NCI-H2227 (cell line): ENCODE data around the gene MACROD2.

Source experiments
- DNase-seq: peaks from one replicate; lab custom pipeline; 2025; ENCODE audit not compliant: unreplicated experiment; lab: John Stamatoyannopoulos, UW

MACROD2 gene

DNA sequence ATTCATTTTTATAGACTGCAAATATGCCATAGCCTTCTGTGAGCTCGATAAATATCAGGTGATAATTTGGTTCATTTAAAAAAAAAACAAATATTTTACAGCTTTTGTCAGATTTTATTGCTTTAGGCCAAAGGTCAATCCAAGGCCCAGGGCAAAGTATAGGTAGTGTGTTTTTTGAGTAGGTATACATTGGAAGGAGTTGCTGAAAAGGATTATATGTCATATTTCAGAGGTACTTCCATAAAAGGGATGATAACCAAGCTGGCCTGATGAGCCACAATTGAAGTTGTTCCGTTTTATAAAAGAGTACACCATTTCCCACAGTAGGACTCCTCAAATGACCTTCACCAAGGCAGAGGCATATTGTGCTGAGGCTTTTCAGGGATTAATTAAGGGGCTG, 794.9 kb downstream of the MACROD2 start:
- DNase-seq, result no peak

DNA sequence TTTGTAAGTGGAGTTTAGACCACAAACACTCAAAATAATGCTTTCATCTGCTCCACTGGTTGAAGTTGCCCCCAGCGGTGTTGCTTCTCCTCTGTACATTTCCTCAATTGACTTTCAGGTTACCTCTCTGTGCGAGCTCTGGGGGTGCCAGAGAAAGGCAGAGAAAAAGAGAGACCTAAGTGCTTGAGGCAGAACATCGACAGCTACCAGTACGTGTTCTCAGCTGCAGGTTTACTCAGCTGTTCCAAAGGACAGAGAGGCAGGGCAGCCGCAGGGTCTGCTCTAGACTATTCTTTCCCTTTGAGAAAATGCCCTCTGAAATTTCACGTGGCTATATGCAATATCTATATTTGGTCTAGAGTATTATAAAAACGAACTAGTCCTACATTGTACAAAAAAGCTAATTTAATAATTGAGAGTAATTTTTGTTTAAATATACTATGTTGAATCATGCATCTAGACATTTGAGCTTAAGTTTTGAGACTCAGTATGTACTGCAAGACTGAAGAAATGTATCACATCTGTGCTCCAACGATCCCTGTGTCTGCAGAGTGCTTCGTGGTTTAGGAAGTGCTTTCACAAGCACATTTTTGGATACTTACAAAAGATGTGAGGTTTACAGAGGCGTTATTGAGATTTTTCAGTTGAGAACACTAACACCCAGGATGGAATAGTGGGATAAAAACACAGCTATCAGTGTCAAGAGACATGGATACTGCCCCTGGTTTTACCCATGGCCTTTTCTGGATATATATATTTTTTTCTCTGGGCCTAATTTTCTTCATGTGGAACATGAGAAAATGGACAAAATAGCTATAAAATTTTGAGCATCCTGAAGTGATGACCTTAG, 795.7 kb downstream of the MACROD2 start:
- DNase-seq, result no peak

DNA sequence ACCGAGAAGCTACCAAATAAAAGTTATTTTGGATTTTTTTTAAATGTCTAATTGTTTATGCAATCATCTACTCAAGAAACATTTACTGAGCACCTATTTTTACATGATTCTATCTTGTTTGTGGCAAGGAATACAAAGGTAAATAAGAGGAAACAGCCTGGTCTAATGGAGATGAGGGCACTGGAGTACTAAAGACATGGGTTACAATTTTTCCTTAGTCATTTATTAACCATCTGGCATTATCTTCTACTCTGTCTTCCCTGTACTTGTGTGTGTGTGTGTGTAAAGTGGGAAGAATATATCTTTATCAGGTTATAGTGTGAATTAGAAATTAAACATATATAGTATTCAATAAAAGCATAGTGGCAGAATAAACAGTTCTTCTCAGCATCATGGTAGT, 797.6 kb downstream of the MACROD2 start:
- DNase-seq, result no peak

DNA sequence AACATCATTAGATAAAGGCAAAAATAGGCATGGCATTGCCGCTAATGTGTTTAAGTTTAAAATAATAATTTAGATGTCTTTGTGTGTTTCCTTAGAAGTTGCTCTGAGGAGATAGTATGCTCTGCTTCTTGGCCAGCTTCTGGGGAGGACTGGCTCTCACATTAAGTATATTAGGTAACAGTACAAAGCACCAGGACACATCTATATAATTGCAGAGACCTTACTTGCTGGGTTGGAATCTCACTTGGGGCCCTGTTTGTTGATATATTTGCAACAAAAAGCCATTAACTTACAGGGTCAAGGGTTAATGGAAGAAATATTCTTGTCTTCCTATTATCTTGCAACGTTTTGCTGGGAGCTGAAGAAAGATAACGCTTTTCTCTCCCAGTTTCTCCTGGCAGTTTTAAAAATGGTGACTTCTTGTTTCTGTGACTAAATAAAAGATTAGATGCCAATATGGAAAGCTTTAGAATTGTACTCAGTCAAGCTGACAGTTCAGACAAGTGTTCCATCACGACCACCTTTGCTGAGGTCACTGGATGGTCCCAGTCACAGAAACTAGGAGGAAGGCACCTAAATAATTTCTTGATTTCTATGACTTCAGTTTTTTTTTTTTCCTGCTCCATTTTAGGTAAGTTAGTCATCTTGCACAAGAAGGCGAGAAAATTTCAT, 804.4 kb downstream of the MACROD2 start:
- no peak for DNase-seq

DNA sequence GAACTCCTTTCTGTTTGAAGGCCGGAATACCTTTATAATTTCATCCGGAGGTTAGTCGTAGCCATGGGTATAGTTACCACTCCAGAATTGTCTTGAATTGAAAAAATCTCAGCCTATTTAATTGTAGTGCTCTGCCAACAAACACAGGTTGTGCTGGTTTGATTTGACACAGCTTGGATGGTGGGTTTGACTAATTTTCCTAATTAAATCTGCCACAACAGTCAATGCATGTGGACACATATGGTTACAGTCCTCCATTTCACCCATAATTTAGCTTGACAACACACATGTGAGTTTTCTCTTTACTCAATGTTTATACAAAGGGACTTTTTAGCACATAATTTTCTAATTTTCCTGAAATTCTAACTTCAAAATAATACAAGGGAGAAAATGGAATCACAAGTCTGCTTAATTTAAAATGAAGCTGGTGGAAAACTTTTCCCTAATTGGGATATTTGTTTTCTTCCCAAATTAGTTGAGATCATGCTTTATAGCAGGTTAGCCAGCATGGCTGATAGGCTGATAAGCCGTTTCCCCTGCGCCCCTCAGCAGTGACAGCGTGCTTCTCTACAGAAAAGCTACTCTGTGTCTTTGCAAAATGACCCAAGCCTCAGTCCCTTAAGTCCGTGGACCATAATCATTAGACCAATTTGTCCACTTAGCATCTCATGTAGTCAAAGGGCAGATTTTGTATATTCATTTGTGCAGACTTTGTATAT, 805.5 kb downstream of the MACROD2 start:
- DNase-seq, result no peak

DNA sequence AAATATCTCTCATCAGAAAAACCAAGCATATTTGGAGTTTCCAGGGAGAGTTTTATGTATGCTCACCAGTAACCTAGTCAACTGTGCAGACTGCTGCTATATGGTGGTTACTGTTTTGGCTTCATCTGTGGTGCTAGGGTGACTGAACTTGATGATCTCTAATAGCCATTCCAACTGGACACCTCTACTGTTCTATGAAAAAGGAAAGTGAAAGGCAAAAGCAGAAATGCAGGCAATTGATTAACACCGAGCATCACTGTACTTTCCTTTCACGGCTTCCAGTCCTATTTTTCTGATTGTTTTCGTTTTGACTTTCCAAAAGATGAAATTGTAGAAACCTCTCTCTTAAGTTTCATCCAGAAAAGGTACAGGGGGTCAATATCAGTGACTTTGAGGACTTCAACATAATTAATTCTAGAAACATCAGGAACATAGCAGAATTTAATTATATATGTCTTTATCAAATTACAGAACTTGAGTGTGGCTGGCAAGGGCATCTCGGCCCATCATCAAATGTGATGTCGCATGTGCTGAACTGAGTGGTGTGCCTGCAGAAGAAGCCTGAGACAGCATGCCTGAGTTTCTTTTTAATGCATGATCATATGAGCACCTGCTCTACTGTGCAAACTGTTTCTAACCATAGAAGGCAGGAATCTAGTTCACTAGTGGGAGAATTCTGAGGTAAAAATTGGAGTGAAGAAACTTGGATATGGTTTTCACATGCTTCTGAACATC, 806.4 kb downstream of the MACROD2 start:
- DNase-seq, result no peak

DNA sequence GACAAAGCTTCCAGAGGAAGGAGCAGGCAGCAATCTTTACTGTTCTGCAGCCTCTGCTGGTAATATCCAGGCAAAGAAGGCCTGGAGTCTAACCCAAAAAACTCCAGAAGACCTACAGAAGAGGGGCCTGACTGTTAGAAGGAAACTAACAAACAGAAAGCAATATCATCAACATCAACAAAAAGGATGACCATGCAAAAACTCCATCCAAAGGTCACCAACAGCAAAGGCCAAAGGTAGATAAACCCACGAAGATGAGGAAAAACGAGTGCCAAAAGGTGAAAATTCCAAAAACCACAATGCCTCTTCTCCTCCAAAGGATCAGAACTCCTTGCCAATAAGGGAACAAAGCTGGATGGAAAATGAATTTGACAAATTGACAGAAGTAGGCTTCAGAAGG, 811.9 kb downstream of the MACROD2 start:
- DNase-seq, result no peak

DNA sequence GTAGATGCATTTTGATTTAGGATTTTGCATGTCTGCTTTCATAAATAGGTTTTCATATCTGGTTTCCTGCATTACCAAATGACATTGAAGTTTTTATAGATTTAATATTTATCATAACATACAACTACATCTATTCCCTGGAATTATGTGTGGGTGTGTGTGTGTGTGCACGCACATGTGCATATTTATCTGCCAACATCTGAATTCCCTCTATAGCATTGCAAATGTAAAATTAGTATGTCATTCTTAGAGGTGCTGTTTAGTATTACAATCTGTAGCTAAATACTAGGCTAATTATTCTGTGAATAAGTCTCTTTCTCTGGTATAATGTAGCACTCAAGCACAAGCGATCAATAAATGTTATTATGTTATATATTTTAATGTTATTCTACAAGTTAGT, 820.0 kb downstream of the MACROD2 start:
- DNase-seq, result no peak

DNA sequence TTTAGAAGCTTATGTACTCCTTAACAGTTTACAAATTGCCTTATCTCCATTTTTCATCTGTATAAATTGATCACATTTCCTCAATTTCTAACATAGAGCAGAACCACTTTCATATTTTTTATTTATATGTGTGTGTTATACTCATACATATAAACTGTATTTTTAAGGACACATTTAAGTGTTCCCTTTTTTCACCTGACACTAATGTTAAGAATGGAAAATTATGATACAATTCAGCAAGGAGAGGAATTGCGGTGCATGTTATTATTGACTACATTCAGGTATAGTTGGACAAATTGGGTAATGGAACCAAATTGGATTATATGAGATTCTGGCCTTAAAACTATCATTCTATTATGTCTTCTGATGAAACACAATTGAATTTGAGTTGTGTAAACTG, 821.2 kb downstream of the MACROD2 start:
- DNase-seq, result no peak

DNA sequence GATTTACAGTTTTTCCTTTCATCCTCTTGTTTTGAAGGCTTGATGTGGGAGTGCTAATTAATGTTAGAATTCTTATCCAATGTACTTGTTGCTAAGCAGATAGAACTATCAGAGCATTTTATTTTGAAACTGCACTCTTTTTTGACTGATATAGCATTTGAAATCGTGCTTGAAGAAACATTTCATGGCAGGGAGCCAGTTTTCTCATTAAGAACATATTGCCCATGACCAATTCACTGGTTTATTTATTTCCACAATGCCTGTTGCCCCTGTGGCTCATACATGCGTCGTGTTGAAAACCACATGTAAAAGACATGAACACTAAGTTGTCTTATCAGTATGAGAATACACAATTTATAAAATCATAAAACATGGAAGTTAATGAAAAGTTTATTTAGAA, 821.8 kb downstream of the MACROD2 start:
- no peak for DNase-seq

DNA sequence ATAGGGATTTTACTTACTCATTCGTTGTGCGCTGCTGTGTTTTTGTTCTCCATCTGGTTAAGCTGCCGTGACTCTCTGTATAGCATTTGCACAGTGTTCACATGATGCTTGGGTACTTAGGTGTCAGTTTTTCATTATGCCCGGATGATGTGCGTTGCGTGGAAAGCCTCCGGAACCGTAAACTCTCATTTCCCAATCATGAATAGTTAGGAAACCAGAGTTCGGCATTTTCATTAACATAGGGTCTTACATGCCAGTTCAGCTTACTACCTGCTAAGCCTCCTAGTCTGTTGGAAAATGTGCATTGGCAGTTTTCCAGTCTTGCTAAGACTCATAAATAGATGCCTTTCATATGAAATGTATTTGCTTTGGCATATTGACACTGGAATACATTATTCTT, 825.5 kb downstream of the MACROD2 start:
- DNase-seq, result no peak

DNA sequence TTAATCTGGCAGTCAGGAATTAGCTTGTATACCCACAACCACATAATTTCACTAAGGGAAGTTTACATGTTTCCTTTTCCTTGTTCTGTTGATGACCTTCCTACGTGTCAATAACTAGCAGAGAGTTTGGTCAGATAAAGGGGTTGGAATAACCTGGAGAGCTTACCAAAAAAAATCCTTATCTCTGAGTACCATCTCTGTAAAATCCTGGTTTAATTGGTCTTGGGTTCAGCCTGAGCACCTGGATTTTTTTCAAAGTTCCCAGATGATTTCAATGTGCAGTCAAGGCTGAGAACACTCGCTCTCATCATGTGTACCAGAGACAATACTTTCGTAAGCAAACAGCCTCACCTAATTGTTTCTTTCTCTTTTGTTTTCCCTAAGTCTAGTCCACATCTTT, 825.9 kb downstream of the MACROD2 start:
- no peak for DNase-seq

DNA sequence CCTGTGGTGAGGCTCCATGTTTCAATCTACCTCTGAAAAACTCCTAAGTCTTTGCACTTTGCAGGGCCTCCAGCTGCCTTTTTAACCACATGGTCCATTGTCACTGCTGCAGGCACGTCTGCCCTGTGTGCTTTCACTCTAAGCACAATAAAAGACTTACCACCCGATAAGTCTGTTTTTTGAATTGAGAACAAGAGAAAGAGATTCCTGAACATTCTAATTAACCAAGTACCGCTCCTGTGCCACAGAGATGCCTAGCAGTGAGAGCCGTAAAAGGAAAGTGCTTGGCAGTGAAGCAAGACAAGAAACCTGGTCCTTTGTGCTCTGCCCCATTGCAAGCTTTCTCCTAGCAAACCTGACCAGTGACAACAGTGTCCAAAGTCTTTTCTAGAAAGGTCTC, 829.7 kb downstream of the MACROD2 start:
- DNase-seq, result no peak

DNA sequence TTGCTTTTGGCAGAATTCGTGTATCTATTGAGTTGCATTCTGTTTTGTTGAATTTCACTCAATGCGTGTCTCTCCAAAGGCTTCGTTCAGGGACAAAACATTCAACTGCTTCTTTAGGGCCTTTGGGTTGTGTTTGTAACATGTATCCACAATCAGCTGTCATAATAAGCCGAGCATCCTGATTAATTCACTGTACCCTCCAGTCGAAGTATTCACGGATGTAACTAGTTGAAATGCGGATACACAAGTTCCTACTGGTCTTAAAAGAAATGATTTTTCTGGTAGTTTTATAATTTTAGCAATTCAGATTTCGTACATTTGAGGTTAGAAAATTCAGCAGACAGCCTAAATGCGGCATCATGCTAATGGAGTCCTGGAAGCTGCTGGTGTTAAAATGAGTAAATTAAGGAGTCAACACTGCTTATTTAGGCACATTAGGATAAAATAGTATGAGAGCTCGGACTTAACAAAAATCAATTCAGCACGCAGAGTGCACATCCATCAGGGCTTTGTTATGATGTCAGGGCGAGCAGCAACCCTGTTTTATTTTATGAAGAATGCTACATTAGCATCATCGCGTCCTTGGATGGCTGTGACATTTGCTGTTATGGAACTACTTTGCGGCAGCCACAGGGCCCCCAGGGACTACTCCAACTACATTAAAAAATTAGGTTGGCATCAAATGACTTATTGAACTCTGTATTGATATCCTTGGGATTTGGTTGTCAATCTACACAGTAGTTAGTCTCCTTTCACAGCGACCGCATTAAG, 831.4 kb downstream of the MACROD2 start:
- DNase-seq, result peak; percentile 69

DNA sequence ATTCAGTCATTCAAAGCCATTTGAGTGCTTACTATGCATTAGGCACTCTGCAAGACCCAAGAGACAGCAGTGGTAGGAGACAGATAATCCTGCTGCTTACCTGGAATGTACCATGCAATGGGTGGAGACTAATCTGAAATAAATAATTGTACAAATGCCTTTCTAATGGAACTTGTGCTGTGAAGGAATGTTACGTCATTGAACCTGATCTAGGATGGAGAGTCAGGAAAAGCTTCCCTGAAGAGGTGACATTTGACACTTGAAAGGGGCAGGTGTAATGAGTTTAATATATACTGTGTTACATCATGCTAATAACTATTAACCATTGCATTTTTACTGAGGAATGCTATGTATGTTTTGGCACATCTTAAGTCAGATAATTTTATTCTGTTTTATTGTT, 833.1 kb downstream of the MACROD2 start:
- no peak for DNase-seq

DNA sequence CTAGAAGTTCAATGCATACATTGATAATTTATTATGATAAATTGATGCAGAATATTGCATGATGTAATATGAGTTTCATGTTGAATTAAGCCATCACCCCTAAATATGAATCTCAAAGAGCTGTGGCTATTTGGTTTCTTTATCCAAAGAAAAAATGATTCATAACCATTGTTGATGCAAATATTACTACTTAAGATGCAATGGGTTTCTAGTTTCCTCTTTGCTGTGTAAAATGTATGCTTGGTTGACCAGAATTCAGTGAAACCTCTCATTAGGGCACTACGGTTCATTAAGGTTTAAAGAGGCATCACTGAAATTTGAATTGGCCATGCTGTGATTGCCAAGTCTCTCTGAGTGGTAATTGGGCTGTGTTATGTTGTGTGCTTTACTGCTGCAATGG, 834.6 kb downstream of the MACROD2 start:
- no peak for DNase-seq

DNA sequence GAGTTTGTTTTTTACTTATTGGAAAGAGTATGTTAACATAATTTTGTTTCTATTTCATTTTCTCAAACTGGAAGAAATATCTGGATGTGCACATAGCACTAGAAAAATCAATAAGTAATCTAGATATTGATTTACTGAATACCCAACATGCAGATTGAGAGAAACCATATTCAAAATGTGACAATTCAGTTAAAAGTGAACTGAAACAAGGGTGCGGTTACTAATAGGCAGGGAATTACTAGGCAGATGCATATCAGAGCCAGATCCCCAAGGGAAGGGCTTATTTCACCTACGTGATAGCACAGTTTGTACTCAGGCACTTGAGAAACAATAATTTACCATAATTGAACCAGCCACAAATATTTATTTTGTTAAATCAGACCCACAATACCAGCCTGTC, 835.1 kb downstream of the MACROD2 start:
- DNase-seq, result no peak

DNA sequence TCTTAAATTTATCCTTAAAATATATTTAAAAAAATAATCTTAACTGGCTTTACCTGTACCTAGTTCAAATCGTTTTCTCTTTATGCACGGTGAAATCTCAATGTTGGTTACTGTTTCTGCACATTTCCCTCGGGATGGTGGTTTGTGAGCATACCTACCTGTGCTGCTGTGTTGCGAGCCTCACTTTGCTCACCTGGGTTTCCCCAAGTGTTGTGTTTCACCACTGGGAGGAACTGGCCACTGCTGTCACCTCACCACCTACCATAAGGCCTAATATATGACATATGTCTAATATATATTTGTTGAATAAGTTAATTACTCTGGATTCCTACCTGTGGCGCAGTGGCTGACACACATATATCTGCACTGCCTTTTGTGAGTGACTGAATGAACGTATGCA, 835.6 kb downstream of the MACROD2 start:
- DNase-seq, result no peak

DNA sequence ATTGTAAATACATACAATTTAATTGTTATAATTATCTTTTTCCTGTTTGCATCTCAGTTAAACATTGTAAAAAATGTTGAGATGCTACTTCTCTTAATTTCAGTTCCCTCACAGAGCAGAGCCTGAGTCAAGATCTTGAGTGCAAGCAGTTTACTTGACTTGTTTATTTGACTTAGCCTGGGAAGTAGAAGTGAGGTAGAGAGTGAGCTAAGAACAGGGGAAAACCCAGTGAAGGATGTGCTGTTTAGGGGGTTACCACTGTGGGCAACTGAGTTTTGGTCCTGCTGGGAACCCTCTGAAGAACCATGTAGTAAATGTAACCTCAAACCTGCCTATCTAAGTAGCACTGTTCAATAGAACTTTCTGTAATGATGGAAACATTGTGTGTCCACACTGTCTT, 837.3 kb downstream of the MACROD2 start:
- DNase-seq, result no peak
